Mesenchymal stem cell (in vitro differentiated cells and primary cell): Measurements from ENCODE around the gene AHRR.

Experiments
- DNase-seq: peaks from one replicate; pipeline ENCODE4 v3.0.0-alpha.2; 2013
- H2AFZ ChIP-seq: one replicate; pipeline ENCODE4 v1.6.1; 2013; ENCODE audit warnings: low read depth, mild to moderate bottlenecking, control low read depth, inconsistent platforms, low read length, moderate library complexity
- H2AK5ac ChIP-seq: 2 replicates; pipeline ENCODE4 v1.6.1; 2013; ENCODE audit warnings: low read length, moderate library complexity, mild to moderate bottlenecking, inconsistent platforms; ENCODE audit not compliant: severe bottlenecking
- H2BK120ac ChIP-seq: one replicate; pipeline ENCODE4 v1.6.1; 2013; ENCODE audit warnings: low read depth, mild to moderate bottlenecking, inconsistent platforms, low read length, moderate library complexity
- H2BK12ac ChIP-seq, 2 experiments: one replicate each; pipeline ENCODE4 v1.6.1; 2013; ENCODE audit warnings: inconsistent platforms in 2 of 2, low read length in 2 of 2, mild to moderate bottlenecking in 2 of 2, moderate library complexity in 2 of 2, control low read depth in 1 of 2
- H2BK15ac ChIP-seq: one replicate; pipeline ENCODE4 v1.6.1; 2013; ENCODE audit warnings: mild to moderate bottlenecking, low read depth, inconsistent platforms; ENCODE audit not compliant: poor library complexity, severe bottlenecking
- H2BK5ac ChIP-seq: 2 replicates; pipeline ENCODE4 v1.6.1; 2013; ENCODE audit warnings: low read depth, mild to moderate bottlenecking, low read length, control low read depth, inconsistent platforms; ENCODE audit not compliant: poor library complexity, severe bottlenecking
- H3K14ac ChIP-seq, 2 experiments: one replicate each; pipeline ENCODE4 v1.6.1; 2013; ENCODE audit warnings: inconsistent platforms in 2 of 2, low read length in 2 of 2, control low read depth in 1 of 2, mild to moderate bottlenecking in 1 of 2, moderate library complexity in 1 of 2
- H3K18ac ChIP-seq, 2 experiments: one replicate each; pipeline ENCODE4 v1.6.1; 2013; ENCODE audit warnings: inconsistent platforms in 2 of 2, low read length in 2 of 2, control low read depth in 1 of 2, low read depth in 1 of 2, mild to moderate bottlenecking in 1 of 2
- H3K23ac ChIP-seq, 2 experiments: one replicate each; pipeline ENCODE4 v1.6.1; 2013; ENCODE audit warnings: inconsistent platforms in 2 of 2, low read length in 2 of 2, mild to moderate bottlenecking in 2 of 2, moderate library complexity in 2 of 2, control low read depth in 1 of 2
- H3K27ac ChIP-seq: 2 replicates; pipeline ENCODE4 v1.5.1; 2013; ENCODE audit warnings: mild to moderate bottlenecking, moderate library complexity, low read length, control low read depth, inconsistent platforms; ENCODE audit not compliant: poor library complexity, severe bottlenecking
- H3K27me3 ChIP-seq, 2 experiments: 2 replicates each; pipeline versions ENCODE4 v1.6.1 to v1.7.0; 2013; ENCODE audit warnings: low read length in 2 of 2, mild to moderate bottlenecking in 2 of 2, moderate library complexity in 2 of 2, control low read depth in 1 of 2, inconsistent platforms in 1 of 2; ENCODE audit not compliant: control insufficient read depth in 1 of 2, insufficient read depth in 1 of 2
- H3K36me3 ChIP-seq, 2 experiments: 2 replicates each; pipeline versions ENCODE4 v1.6.1 to v1.7.0; 2013; ENCODE audit warnings: low read length in 2 of 2, control low read depth in 1 of 2, inconsistent platforms in 1 of 2, low read depth in 1 of 2, mild to moderate bottlenecking in 1 of 2; ENCODE audit not compliant: insufficient read depth in 2 of 2, control insufficient read depth in 1 of 2
- H3K4ac ChIP-seq, 2 experiments: one replicate each; pipeline ENCODE4 v1.6.1; 2013; ENCODE audit warnings: inconsistent platforms in 2 of 2, low read length in 2 of 2, mild to moderate bottlenecking in 2 of 2, moderate library complexity in 2 of 2, control low read depth in 1 of 2, low read depth in 1 of 2
- H3K4me1 ChIP-seq: 2 replicates; pipeline ENCODE4 v1.6.1; 2013; ENCODE audit warnings: low read depth, low read length, control low read depth; ENCODE audit not compliant: control insufficient read depth, insufficient read depth
- H3K4me2 ChIP-seq: 2 replicates; pipeline ENCODE4 v1.6.1; 2013; ENCODE audit warnings: low read length, mild to moderate bottlenecking, inconsistent platforms; ENCODE audit not compliant: poor library complexity, severe bottlenecking
- H3K4me3 ChIP-seq, 2 experiments: 2 replicates each; pipeline versions ENCODE4 v1.5.1 to v1.7.0; 2013; ENCODE audit warnings: low read length in 2 of 2, mild to moderate bottlenecking in 2 of 2, control low read depth in 1 of 2, low read depth in 1 of 2; ENCODE audit not compliant: insufficient read depth in 1 of 2
- H3K79me1 ChIP-seq: replicated peaks from 2 replicates; pipeline ENCODE4 v1.6.1; 2013; ENCODE audit warnings: mild to moderate bottlenecking, control low read depth, low read length, inconsistent platforms; ENCODE audit not compliant: poor library complexity, severe bottlenecking
- H3K9ac ChIP-seq: 2 replicates; pipeline ENCODE4 v1.7.0; 2013; ENCODE audit warnings: mild to moderate bottlenecking, low read length, moderate library complexity
- H3K9me3 ChIP-seq: 2 replicates; pipeline ENCODE4 v1.7.0; 2013; ENCODE audit warnings: mild to moderate bottlenecking, low read length; ENCODE audit not compliant: control insufficient read depth
- H4K8ac ChIP-seq: one replicate; pipeline ENCODE4 v1.6.1; 2013; ENCODE audit warnings: inconsistent platforms, mild to moderate bottlenecking, low read length, moderate library complexity
- H4K91ac ChIP-seq: one replicate; pipeline ENCODE4 v1.6.1; 2013; ENCODE audit warnings: mild to moderate bottlenecking, low read length, inconsistent platforms
- WGBS: methylation state at CpG from one replicate; pipeline ENCODE4 v1.1.7; 2013; ENCODE audit warnings: mixed read lengths; 5-methylcytosine and 5-hydroxymethylcytosine counted together

The AHRR gene

GRCh38 chr5:326109-326508, 4.6 kb downstream of the AHRR start:
- Histone ChIP-seq H2BK12ac (no peak overlapping the region), H2BK5ac (no peak overlapping the region), H3K4me1 (peaks cover 17% of the 10 kb centered on the region), H3K4me3 (no peak overlapping the region), H2AFZ (no peak overlapping the region), H3K4me2 (no peak overlapping the region), H4K8ac (no peak overlapping the region), H3K9ac (no peak overlapping the region), H3K9me3 (no peaks in the 10 kb centered on the region), H3K79me1 (peaks cover 3% of the 10 kb centered on the region), H3K4ac (no peak overlapping the region), H3K27ac (no peak overlapping the region), H3K18ac (no peak overlapping the region), H3K14ac (no peak overlapping the region), H2BK15ac (no peak overlapping the region), H3K36me3 (peaks cover 0 to 6% of the 10 kb centered on the region in 2 experiments), H2BK120ac (no peak overlapping the region), H2AK5ac (no peak overlapping the region), H3K23ac (no peak overlapping the region), H4K91ac (peak overlapping the region; percentile 39), H3K27me3 (peaks cover 0 to 15% of the 10 kb centered on the region in 2 experiments)
- DNase-seq, result no peak
- 98% methylated on average over 7 of the region's 7 CpGs for WGBS

- Histone ChIP-seq H3K23ac (no peak overlapping the region), H4K91ac (no peak overlapping the region), H3K9me3 (no peaks in the 10 kb centered on the region), H2AFZ (no peak overlapping the region), H3K9ac (no peak overlapping the region), H3K4me2 (no peak overlapping the region), H3K4ac (no peak overlapping the region), H2BK15ac (no peak overlapping the region), H3K27me3 (no peaks in the 10 kb centered on the region), H3K18ac (no peak overlapping the region), H3K14ac (no peak overlapping the region), H3K79me1 (no peaks in the 10 kb centered on the region), H3K4me3 (no peak overlapping the region), H3K36me3 (peaks cover 0 to 6% of the 10 kb centered on the region in 2 experiments), H2BK12ac (no peak overlapping the region), H4K8ac (no peak overlapping the region), H3K4me1 (peaks cover 2% of the 10 kb centered on the region), H2AK5ac (no peak overlapping the region), H3K27ac (no peak overlapping the region), H2BK5ac (no peak overlapping the region), H2BK120ac (no peak overlapping the region)
- DNase-seq, result no peak
- WGBS, result 95% methylated on average over 4 of the region's 4 CpGs
Observed at GRCh38 chr5:329121-329735, 7.7 kb downstream of the AHRR start.

- H3K4me1 ChIP-seq, result peaks cover 2% of the 10 kb centered on the region
- no peak overlapping the region for H3K4ac ChIP-seq
- H3K79me1 ChIP-seq, result no peaks in the 10 kb centered on the region
- H3K18ac ChIP-seq, result no peak overlapping the region
- no peak overlapping the region for H2BK5ac ChIP-seq
- H3K36me3 ChIP-seq, result peaks cover 0 to 6% of the 10 kb centered on the region in 2 experiments
- no peak overlapping the region for H4K91ac ChIP-seq
- no peak overlapping the region for H3K4me2 ChIP-seq
- no peak overlapping the region for H2AFZ ChIP-seq
- no peak overlapping the region for H4K8ac ChIP-seq
- H3K27ac ChIP-seq, result no peak overlapping the region
- WGBS, result 100% methylated on average over 1 of the region's 1 CpG
- no peak overlapping the region for H2BK15ac ChIP-seq
- no peaks in the 10 kb centered on the region for H3K27me3 ChIP-seq
- no peak overlapping the region for H2BK12ac ChIP-seq
- no peak overlapping the region for H2BK120ac ChIP-seq
- no peak overlapping the region for H2AK5ac ChIP-seq
- H3K4me3 ChIP-seq, result no peak overlapping the region
- no peak for DNase-seq
- no peak overlapping the region for H3K9ac ChIP-seq
- H3K14ac ChIP-seq, result no peak overlapping the region
- no peaks in the 10 kb centered on the region for H3K9me3 ChIP-seq
- H3K23ac ChIP-seq, result no peak overlapping the region
Observed at GRCh38 chr5:329768-330167, 8.3 kb downstream of the AHRR start.

- H3K4me1 ChIP-seq, result peaks cover 3% of the 10 kb centered on the region
- H2AFZ ChIP-seq, result no peak overlapping the region
- H3K79me1 ChIP-seq, result no peaks in the 10 kb centered on the region
- no peak overlapping the region for H2BK5ac ChIP-seq
- H2BK15ac ChIP-seq, result no peak overlapping the region
- no peak overlapping the region for H3K27ac ChIP-seq
- no peak overlapping the region for H2BK120ac ChIP-seq
- no peaks in the 10 kb centered on the region for H3K9me3 ChIP-seq
- H3K14ac ChIP-seq, result no peak overlapping the region
- no peak overlapping the region for H2AK5ac ChIP-seq
- H3K4ac ChIP-seq, result no peak overlapping the region
- no peak overlapping the region for H3K23ac ChIP-seq
- no peak overlapping the region for H2BK12ac ChIP-seq
- H4K8ac ChIP-seq, result no peak overlapping the region
- no peak overlapping the region for H4K91ac ChIP-seq
- WGBS, result 86% methylated on average over 1 of the region's 5 CpGs
- H3K18ac ChIP-seq, result no peak overlapping the region
- no peak overlapping the region for H3K4me3 ChIP-seq
- H3K27me3 ChIP-seq, result no peaks in the 10 kb centered on the region
- no peak overlapping the region for H3K9ac ChIP-seq
- no peaks in the 10 kb centered on the region for H3K36me3 ChIP-seq
- DNase-seq, result no peak
- no peak overlapping the region for H3K4me2 ChIP-seq
Observed at GRCh38 chr5:332843-333242, 11.3 kb downstream of the AHRR start.
